ENCODE data around the gene BEND4.

The BEND4 gene

DNA sequence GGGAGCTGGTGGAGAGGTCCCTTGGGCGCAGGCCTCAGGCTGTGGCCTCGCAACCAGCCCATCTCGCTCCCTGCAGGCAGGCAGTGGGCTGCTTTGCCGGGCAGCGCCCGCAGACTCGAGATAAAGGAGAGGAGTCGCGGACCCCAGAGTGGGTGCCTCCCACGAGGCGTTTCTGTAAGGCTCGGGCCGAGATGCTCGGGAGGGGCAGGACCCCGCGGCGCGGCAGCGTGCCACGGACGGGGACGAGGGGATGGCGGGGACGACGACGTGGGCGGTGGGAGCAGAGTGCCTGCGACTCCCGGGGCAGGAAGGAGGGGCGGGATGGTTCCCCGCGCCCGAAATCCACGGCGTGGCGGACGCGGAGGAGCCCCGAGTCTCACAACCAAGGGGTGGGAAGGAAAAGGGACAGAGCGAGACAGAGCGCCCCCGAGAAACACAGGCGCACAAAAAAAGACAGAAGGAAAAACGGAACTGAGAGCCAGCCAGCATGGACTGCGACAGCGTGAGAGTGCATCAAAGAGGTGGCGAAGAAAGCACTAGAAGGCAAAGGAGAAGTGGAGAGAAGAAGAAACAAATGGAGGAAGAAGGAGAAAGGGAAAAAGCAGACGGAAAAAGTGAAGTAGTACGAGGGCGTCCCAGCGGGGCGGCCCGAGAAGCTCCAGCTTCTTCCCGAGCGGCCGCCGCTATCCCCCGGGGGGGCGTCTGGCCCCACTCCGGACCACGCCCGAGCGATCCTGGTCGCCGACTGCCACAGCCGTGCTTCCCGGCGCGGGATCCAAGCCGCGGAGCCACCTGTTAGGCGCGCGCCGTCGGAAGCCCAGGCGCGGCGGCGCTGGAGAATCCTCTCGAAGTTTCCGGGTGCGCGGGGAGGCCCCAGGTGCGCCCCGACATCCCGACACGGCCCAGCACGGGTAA, 1.5 kb downstream of the BEND4 start:
- no peak; the same call in 2 of the 3 replicates for ATAC-seq

DNA sequence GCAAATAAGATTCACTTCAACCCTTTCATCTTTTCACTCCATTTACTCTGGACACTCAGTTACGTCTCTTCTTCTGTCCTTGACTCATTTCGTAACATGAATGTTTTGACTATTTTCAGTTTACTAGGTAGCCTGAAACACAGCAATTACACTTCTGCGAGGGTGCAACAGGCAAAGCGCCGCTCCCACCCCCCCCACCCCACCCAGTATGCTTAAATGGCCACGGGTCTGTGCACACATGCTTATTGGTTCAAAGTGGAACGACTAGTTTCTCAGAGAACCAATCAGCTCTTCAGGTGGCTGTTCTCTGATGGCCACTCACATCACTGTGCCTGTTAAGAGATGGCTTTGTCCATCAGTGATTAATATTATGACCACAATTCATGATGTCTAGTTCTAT, 3.5 kb downstream of the BEND4 start:
- no peak for ATAC-seq
- TF ChIP-seq ARNTL (CRISPR knock-in tag; IDR thresholded peaks at IDR 0.05; ENCODE audit: borderline replicate concordance, low read depth) = no peak
- no peak for TF ChIP-seq ZFP30 (CRISPR knock-in tag; IDR thresholded peaks at IDR 0.05)
- no peak for TF ChIP-seq ISL1 (CRISPR knock-in tag; IDR thresholded peaks at IDR 0.05)
- no peak for TF ChIP-seq SNAI2 (CRISPR knock-in tag; IDR thresholded peaks at IDR 0.05)
- TF ChIP-seq GLIS3 (CRISPR knock-in tag; IDR thresholded peaks at IDR 0.05) = no peak
- TF ChIP-seq, protein P1, sequence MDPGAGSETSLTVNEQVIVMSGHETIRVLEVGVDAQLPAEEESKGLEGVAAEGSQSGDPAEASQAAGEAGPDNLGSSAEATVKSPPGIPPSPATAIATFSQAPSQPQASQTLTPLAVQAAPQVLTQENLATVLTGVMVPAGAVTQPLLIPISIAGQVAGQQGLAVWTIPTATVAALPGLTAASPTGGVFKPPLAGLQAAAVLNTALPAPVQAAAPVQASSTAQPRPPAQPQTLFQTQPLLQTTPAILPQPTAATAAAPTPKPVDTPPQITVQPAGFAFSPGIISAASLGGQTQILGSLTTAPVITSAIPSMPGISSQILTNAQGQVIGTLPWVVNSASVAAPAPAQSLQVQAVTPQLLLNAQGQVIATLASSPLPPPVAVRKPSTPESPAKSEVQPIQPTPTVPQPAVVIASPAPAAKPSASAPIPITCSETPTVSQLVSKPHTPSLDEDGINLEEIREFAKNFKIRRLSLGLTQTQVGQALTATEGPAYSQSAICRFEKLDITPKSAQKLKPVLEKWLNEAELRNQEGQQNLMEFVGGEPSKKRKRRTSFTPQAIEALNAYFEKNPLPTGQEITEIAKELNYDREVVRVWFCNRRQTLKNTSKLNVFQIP (CRISPR knock-in tag; IDR thresholded peaks at IDR 0.05; ENCODE audit: borderline replicate concordance, low read depth) = no peak
- TF ChIP-seq ZFP3 (CRISPR knock-in tag; IDR thresholded peaks at IDR 0.05) = no peak
- TF ChIP-seq, protein P2, sequence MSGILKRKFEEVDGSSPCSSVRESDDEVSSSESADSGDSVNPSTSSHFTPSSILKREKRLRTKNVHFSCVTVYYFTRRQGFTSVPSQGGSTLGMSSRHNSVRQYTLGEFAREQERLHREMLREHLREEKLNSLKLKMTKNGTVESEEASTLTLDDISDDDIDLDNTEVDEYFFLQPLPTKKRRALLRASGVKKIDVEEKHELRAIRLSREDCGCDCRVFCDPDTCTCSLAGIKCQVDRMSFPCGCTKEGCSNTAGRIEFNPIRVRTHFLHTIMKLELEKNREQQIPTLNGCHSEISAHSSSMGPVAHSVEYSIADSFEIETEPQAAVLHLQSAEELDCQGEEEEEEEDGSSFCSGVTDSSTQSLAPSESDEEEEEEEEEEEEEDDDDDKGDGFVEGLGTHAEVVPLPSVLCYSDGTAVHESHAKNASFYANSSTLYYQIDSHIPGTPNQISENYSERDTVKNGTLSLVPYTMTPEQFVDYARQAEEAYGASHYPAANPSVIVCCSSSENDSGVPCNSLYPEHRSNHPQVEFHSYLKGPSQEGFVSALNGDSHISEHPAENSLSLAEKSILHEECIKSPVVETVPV (CRISPR knock-in tag; IDR thresholded peaks at IDR 0.05) = no peak
- TF ChIP-seq CSDC2 (CRISPR knock-in tag; IDR thresholded peaks at IDR 0.05) = no peak
- no peak for TF ChIP-seq PPARA (CRISPR knock-in tag; IDR thresholded peaks at IDR 0.05; ENCODE audit: borderline replicate concordance)
- TF ChIP-seq, protein P3, sequence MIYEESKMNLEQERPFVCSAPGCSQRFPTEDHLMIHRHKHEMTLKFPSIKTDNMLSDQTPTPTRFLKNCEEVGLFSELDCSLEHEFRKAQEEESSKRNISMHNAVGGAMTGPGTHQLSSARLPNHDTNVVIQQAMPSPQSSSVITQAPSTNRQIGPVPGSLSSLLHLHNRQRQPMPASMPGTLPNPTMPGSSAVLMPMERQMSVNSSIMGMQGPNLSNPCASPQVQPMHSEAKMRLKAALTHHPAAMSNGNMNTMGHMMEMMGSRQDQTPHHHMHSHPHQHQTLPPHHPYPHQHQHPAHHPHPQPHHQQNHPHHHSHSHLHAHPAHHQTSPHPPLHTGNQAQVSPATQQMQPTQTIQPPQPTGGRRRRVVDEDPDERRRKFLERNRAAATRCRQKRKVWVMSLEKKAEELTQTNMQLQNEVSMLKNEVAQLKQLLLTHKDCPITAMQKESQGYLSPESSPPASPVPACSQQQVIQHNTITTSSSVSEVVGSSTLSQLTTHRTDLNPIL (CRISPR knock-in tag; IDR thresholded peaks at IDR 0.05; ENCODE audit: low read depth) = no peak
- no peak for TF ChIP-seq ZC3H10 (CRISPR knock-in tag; IDR thresholded peaks at IDR 0.05)

More for the DNA sequence above, 1.5 kb downstream of the BEND4 start:
- TF ChIP-seq TOX (CRISPR knock-in tag; IDR thresholded peaks at IDR 0.05; ENCODE audit: borderline replicate concordance) (no peak), ZNF565 (CRISPR knock-in tag; conservative IDR thresholded peaks at IDR 0.05; ENCODE audit: low read depth) (no peak), GLIS3 (CRISPR knock-in tag; IDR thresholded peaks at IDR 0.05) (no peak), ZNF8 (CRISPR knock-in tag; IDR thresholded peaks at IDR 0.05) (no peak), BACH2 (CRISPR knock-in tag; IDR thresholded peaks at IDR 0.05; ENCODE audit: borderline replicate concordance) (no peak), OSR1 (CRISPR knock-in tag; IDR thresholded peaks at IDR 0.05) (no peak), ZNF70 (CRISPR knock-in tag; IDR thresholded peaks at IDR 0.05) (no peak), PPARA (CRISPR knock-in tag; IDR thresholded peaks at IDR 0.05; ENCODE audit: borderline replicate concordance) (no peak), CSDC2 (CRISPR knock-in tag; IDR thresholded peaks at IDR 0.05) (no peak), RARB (CRISPR knock-in tag; IDR thresholded peaks at IDR 0.05) (no peak), ZC3H10 (CRISPR knock-in tag; IDR thresholded peaks at IDR 0.05) (no peak), SNAI2 (CRISPR knock-in tag; IDR thresholded peaks at IDR 0.05) (no peak), ZFP3 (CRISPR knock-in tag; IDR thresholded peaks at IDR 0.05) (no peak)
- TF ChIP-seq, protein P1 (CRISPR knock-in tag; IDR thresholded peaks at IDR 0.05; ENCODE audit: borderline replicate concordance, low read depth) = no peak
- TF ChIP-seq, protein P4, sequence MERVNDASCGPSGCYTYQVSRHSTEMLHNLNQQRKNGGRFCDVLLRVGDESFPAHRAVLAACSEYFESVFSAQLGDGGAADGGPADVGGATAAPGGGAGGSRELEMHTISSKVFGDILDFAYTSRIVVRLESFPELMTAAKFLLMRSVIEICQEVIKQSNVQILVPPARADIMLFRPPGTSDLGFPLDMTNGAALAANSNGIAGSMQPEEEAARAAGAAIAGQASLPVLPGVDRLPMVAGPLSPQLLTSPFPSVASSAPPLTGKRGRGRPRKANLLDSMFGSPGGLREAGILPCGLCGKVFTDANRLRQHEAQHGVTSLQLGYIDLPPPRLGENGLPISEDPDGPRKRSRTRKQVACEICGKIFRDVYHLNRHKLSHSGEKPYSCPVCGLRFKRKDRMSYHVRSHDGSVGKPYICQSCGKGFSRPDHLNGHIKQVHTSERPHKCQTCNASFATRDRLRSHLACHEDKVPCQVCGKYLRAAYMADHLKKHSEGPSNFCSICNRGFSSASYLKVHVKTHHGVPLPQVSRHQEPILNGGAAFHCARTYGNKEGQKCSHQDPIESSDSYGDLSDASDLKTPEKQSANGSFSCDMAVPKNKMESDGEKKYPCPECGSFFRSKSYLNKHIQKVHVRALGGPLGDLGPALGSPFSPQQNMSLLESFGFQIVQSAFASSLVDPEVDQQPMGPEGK (CRISPR knock-in tag; IDR thresholded peaks at IDR 0.05; ENCODE audit: borderline replicate concordance) = no peak
- TF ChIP-seq, protein P2 (CRISPR knock-in tag; IDR thresholded peaks at IDR 0.05) = no peak

Data from SK-N-SH treated with all-trans-retinoic acid at 6 μM for 48 hours (cell line).